SK-N-SH (cell line): Measurements from ENCODE around the gene CENPP.

Source experiments
- GATA2 ChIP-seq: sonication (generic); formaldehyde crosslinking; IDR thresholded peaks from 2 replicates; pipeline ENCODE4 v1.5.0; 2020; ENCODE audit warnings: mild to moderate bottlenecking, missing genetic modification reagents
- POLR2AphosphoS5 ChIP-seq: IDR thresholded peaks from 2 replicates; pipeline ENCODE4 v1.6.1; 2012; ENCODE audit warnings: low read depth, low read length

DNA sequence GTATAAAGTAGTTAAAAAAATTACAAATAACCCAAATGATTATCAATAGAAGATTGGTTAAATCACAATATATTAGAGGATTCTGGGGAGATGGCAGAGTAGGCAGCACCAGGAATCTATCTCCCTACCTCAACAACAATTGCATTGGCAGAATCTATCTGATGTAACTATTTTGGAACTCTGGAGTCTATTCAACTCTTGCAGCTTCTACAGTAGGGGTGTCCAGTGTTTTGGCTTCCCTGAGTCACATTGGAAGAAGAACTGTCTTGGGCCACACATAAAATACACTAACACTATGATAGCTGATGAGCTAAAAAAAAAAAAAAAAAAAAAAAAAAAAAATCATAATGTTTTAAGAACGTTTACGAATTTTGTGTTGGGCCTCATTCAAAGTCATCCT, 239.2 kb downstream of the CENPP start:
- no peak for TF ChIP-seq POLR2AphosphoS5
- no peak for TF ChIP-seq GATA2 (CRISPR knock-in tag)
